ENCODE data around the gene DPF3.

DNA sequence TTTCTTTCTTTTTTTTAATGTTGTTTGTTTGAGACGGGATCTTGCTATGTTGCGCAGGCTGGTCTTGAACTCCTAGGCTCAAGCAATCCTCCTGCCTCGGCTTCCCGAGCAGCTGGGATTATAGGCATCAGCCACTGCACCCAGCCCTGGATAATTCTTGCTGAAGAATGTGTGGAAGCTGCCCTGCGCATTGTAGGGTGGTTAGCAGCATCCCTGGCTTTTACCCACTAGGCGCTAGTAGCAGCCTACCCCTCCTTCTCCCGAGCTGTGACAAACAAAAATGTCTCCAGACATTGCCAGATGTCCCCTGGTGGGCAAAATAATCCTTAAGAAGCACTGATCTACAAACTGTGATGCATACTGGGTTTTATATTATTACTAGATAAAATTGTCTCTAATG lies 39.0 kb upstream of the DPF3 start:
- TF ChIP-seq, protein P1, sequence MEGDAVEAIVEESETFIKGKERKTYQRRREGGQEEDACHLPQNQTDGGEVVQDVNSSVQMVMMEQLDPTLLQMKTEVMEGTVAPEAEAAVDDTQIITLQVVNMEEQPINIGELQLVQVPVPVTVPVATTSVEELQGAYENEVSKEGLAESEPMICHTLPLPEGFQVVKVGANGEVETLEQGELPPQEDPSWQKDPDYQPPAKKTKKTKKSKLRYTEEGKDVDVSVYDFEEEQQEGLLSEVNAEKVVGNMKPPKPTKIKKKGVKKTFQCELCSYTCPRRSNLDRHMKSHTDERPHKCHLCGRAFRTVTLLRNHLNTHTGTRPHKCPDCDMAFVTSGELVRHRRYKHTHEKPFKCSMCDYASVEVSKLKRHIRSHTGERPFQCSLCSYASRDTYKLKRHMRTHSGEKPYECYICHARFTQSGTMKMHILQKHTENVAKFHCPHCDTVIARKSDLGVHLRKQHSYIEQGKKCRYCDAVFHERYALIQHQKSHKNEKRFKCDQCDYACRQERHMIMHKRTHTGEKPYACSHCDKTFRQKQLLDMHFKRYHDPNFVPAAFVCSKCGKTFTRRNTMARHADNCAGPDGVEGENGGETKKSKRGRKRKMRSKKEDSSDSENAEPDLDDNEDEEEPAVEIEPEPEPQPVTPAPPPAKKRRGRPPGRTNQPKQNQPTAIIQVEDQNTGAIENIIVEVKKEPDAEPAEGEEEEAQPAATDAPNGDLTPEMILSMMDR (IDR thresholded peaks at IDR 0.05), result no peak
- no peak for TF ChIP-seq POLR2A (IDR thresholded peaks at IDR 0.05)

Measured in adrenal gland (tissue), 5 donors.